Mesendoderm (in vitro differentiated cells): ENCODE measurements around the gene GJE1.
"Not testable (repeated sequence)": the region's sequence is repeated elsewhere in the genome, so short reads cannot be mapped to it uniquely, and the experiment has no call there.

Experiments
- DNase-seq: peaks from one replicate; pipeline ENCODE4 v3.0.0; 2013
- H2AK5ac ChIP-seq: 2 replicates; pipeline ENCODE4 v1.6.1; 2013; ENCODE audit warnings: low read length, inconsistent platforms
- H2BK120ac ChIP-seq: 2 replicates; pipeline ENCODE4 v1.6.1; 2013; ENCODE audit warnings: low read depth, mild to moderate bottlenecking, low read length, moderate library complexity, mixed read lengths
- H2BK15ac ChIP-seq: replicated peaks from 2 replicates; pipeline ENCODE4 v1.6.1; 2013; ENCODE audit warnings: low read depth, mild to moderate bottlenecking, moderate library complexity
- H2BK5ac ChIP-seq: 2 replicates; pipeline ENCODE4 v1.6.1; 2013; ENCODE audit warnings: low read length, inconsistent platforms
- H3K18ac ChIP-seq: 2 replicates; pipeline ENCODE4 v1.6.1; 2013; ENCODE audit warnings: mild to moderate bottlenecking, low read length, mixed read lengths
- H3K23ac ChIP-seq: one replicate; pipeline ENCODE4 v1.6.1; 2013; ENCODE audit warnings: low read length
- H3K27ac ChIP-seq: 2 replicates; pipeline ENCODE4 v1.5.1; 2013; ENCODE audit warnings: low read depth, mild to moderate bottlenecking, inconsistent platforms, low read length, moderate library complexity
- H3K27me3 ChIP-seq: 2 replicates; pipeline ENCODE4 v1.6.1; 2013; ENCODE audit warnings: low read length, control low read depth, mild to moderate bottlenecking, inconsistent platforms; ENCODE audit not compliant: insufficient read depth, poor library complexity
- H3K36me3 ChIP-seq: 2 replicates; pipeline ENCODE4 v1.6.1; 2013; ENCODE audit warnings: low read length, inconsistent platforms; ENCODE audit not compliant: control insufficient read depth, insufficient read depth
- H3K4ac ChIP-seq: one replicate; pipeline ENCODE4 v1.6.1; 2013; ENCODE audit warnings: low read depth, mild to moderate bottlenecking, low read length, moderate library complexity
- H3K4me1 ChIP-seq: 2 replicates; pipeline ENCODE4 v1.6.1; 2013; ENCODE audit warnings: low read depth, low read length, inconsistent platforms; ENCODE audit not compliant: control insufficient read depth
- H3K4me2 ChIP-seq: 2 replicates; pipeline ENCODE4 v1.6.1; 2013; ENCODE audit warnings: low read length
- H3K4me3 ChIP-seq: 2 replicates; pipeline ENCODE4 v1.5.1; 2013; ENCODE audit warnings: mild to moderate bottlenecking, low read length
- H3K56ac ChIP-seq: one replicate; pipeline ENCODE4 v1.6.1; 2013; ENCODE audit warnings: low read length
- H3K79me1 ChIP-seq: 2 replicates; pipeline ENCODE4 v1.6.1; 2013; ENCODE audit warnings: low read length, inconsistent platforms
- H3K79me2 ChIP-seq: 2 replicates; pipeline ENCODE4 v1.6.1; 2013; ENCODE audit warnings: mild to moderate bottlenecking, low read length; ENCODE audit not compliant: control insufficient read depth, insufficient read depth
- H3K9ac ChIP-seq: 2 replicates; pipeline ENCODE4 v1.6.1; 2013; ENCODE audit warnings: low read length, inconsistent platforms
- H4K5ac ChIP-seq: one replicate; pipeline ENCODE4 v1.6.1; 2013; ENCODE audit warnings: low read length
- H4K8ac ChIP-seq: one replicate; pipeline ENCODE4 v1.6.1; 2013; ENCODE audit warnings: low read depth, mild to moderate bottlenecking, control low read depth, low read length, moderate library complexity
- WGBS: extraction: QIAGEN DNeasy Blood & Tissue Kit; methylation state at CpG from one replicate; pipeline ENCODE4 v1.1.7; 2013; ENCODE audit warnings: low lambda C conversion rate, missing lambda C conversion rate; ENCODE audit not compliant: insufficient coverage; ENCODE audit errors: extremely low coverage; 5-methylcytosine and 5-hydroxymethylcytosine counted together

The GJE1 gene

GRCh38 chr6:142154336-142154735, 21.6 kb downstream of the GJE1 start:
- Histone ChIP-seq H2BK120ac (no peak overlapping the region), H2AK5ac (no peak overlapping the region), H3K36me3 (no peaks in the 10 kb centered on the region), H3K18ac (no peak overlapping the region), H2BK15ac (no peak overlapping the region), H3K4ac (no peak overlapping the region), H3K79me1 (peaks cover 2% of the 10 kb centered on the region), H3K9ac (no peak overlapping the region), H3K4me1 (no peaks in the 10 kb centered on the region), H3K4me3 (no peak overlapping the region), H4K8ac (no peak overlapping the region), H4K5ac (no peak overlapping the region), H3K27me3 (no peaks in the 10 kb centered on the region), H3K56ac (no peak overlapping the region), H3K27ac (no peak overlapping the region), H3K79me2 (peaks cover 24% of the 10 kb centered on the region), H3K23ac (no peak overlapping the region), H3K4me2 (no peak overlapping the region), H2BK5ac (no peak overlapping the region)
- DNase-seq, result no peak
- WGBS, result no CpG with 5 or more reads among the region's 1 CpG

GRCh38 chr6:142155091-142155490, 22.4 kb downstream of the GJE1 start:
- no CpG with 5 or more reads among the region's 3 CpGs for WGBS
- H3K36me3 ChIP-seq, result no peaks in the 10 kb centered on the region
- no peak overlapping the region for H3K4ac ChIP-seq
- no peak overlapping the region for H2AK5ac ChIP-seq
- DNase-seq, result no peak
- H3K27ac ChIP-seq, result no peak overlapping the region
- H2BK120ac ChIP-seq, result no peak overlapping the region
- H3K18ac ChIP-seq, result no peak overlapping the region
- H3K79me1 ChIP-seq, result peaks cover 3% of the 10 kb centered on the region
- H3K27me3 ChIP-seq, result no peaks in the 10 kb centered on the region
- H3K4me2 ChIP-seq, result no peak overlapping the region
- peaks cover 23% of the 10 kb centered on the region for H3K79me2 ChIP-seq
- no peak overlapping the region for H4K8ac ChIP-seq
- H3K23ac ChIP-seq, result no peak overlapping the region
- H2BK15ac ChIP-seq, result no peak overlapping the region
- no peaks in the 10 kb centered on the region for H3K4me1 ChIP-seq
- no peak overlapping the region for H3K56ac ChIP-seq
- no peak overlapping the region for H2BK5ac ChIP-seq
- H3K4me3 ChIP-seq, result no peak overlapping the region
- H3K9ac ChIP-seq, result no peak overlapping the region
- no peak overlapping the region for H4K5ac ChIP-seq

- no peak overlapping the region for H3K27ac ChIP-seq
- peaks cover 18% of the 10 kb centered on the region for H3K79me2 ChIP-seq
- no CpG with 5 or more reads among the region's 5 CpGs for WGBS
Observed at GRCh38 chr6:142155895-142156757, 23.4 kb downstream of the GJE1 start.

GRCh38 chr6:142156758-142157068, 24.0 kb downstream of the GJE1 start:
- H3K4me2 ChIP-seq, H3K56ac ChIP-seq, H4K5ac ChIP-seq, H3K4ac ChIP-seq, H3K36me3 ChIP-seq, H3K23ac ChIP-seq, H2BK15ac ChIP-seq, H3K4me3 ChIP-seq, H3K18ac ChIP-seq, H2AK5ac ChIP-seq, H4K8ac ChIP-seq, H3K27ac ChIP-seq, H3K4me1 ChIP-seq, H2BK120ac ChIP-seq, H3K79me1 ChIP-seq, H2BK5ac ChIP-seq, H3K27me3 ChIP-seq, DNase-seq, H3K9ac ChIP-seq: not testable (repeated sequence)
- no CpG with 5 or more reads among the region's 4 CpGs for WGBS
- H3K79me2 ChIP-seq, result peaks cover 15% of the 10 kb centered on the region

More at GRCh38 chr6:142155895-142156757, 23.4 kb downstream of the GJE1 start:
- Histone ChIP-seq H3K23ac (no peak overlapping the region), H4K5ac (no peak overlapping the region), H2BK5ac (no peak overlapping the region), H2BK120ac (no peak overlapping the region), H3K4me1 (no peaks in the 10 kb centered on the region), H2AK5ac (no peak overlapping the region), H3K18ac (no peak overlapping the region), H3K9ac (no peak overlapping the region), H3K27me3 (no peaks in the 10 kb centered on the region), H4K8ac (no peak overlapping the region), H3K4me2 (no peak overlapping the region), H3K79me1 (peaks cover 2% of the 10 kb centered on the region), H3K36me3 (no peaks in the 10 kb centered on the region), H3K56ac (no peak overlapping the region), H3K4ac (no peak overlapping the region), H3K4me3 (no peak overlapping the region), H2BK15ac (no peak overlapping the region)
- peak; percentile 70 for DNase-seq

- 100% methylated on average over 1 of the region's 1 CpG for WGBS
- no peak overlapping the region for H3K23ac ChIP-seq
Observed at GRCh38 chr6:142162780-142163179, 30.1 kb downstream of the GJE1 start.

GRCh38 chr6:142165227-142165626, 32.5 kb downstream of the GJE1 start:
- Histone ChIP-seq H2AK5ac (no peak overlapping the region), H2BK120ac (no peak overlapping the region), H3K9ac (no peak overlapping the region), H4K5ac (no peak overlapping the region), H3K36me3 (no peaks in the 10 kb centered on the region), H3K18ac (no peak overlapping the region), H3K4me2 (no peak overlapping the region), H3K4me3 (no peak overlapping the region), H2BK5ac (no peak overlapping the region), H3K56ac (no peak overlapping the region), H4K8ac (no peak overlapping the region), H3K79me1 (peaks cover 6% of the 10 kb centered on the region), H3K79me2 (peaks cover 15% of the 10 kb centered on the region), H3K4ac (no peak overlapping the region), H3K23ac (no peak overlapping the region), H2BK15ac (no peak overlapping the region), H3K27ac (no peak overlapping the region), H3K4me1 (peaks cover 4% of the 10 kb centered on the region), H3K27me3 (no peaks in the 10 kb centered on the region)
- DNase-seq, result peak; percentile 22
- WGBS, result 100% methylated on average over 1 of the region's 4 CpGs

More at GRCh38 chr6:142162780-142163179, 30.1 kb downstream of the GJE1 start:
- Histone ChIP-seq H3K36me3 (no peaks in the 10 kb centered on the region), H3K79me2 (peaks cover 21% of the 10 kb centered on the region), H3K27ac (no peak overlapping the region), H4K5ac (no peak overlapping the region), H4K8ac (no peak overlapping the region), H3K9ac (no peak overlapping the region), H2BK5ac (no peak overlapping the region), H3K4ac (no peak overlapping the region), H3K4me1 (peaks cover 4% of the 10 kb centered on the region), H3K4me2 (no peak overlapping the region), H3K56ac (no peak overlapping the region), H3K27me3 (no peaks in the 10 kb centered on the region), H3K4me3 (no peak overlapping the region), H2BK120ac (no peak overlapping the region), H2BK15ac (no peak overlapping the region), H3K79me1 (peaks cover 7% of the 10 kb centered on the region), H3K18ac (no peak overlapping the region), H2AK5ac (no peak overlapping the region)
- DNase-seq, result no peak
